ENCODE data around the gene SPATA1. TPM values are rescaled to one million over a fixed set of nuclear protein-coding genes. Genes with fewer than 3 reads are reported as not detected.

Gene SPATA1
- total RNA-seq, 2 donors from 2014 or later, result 0.14 to 3.6 TPM

DNA sequence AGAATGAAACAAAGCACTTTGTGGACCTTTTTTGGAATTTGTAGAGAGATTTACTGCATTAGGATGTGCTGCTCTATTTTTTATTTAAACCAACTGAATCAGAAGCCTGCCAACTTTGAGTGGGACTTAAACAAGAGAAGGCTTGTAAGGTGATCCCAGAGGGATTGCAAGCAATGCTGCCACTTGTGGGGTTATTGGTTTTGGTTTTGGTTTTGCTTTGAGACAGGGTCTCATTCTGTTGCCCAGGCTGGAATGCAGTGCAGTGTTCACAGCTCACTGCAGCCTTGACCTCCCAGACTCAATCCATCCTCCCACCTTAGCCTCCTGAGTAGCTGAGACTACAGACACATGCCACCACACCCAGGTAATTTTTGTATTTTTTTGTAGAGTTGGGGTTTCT is 32.4 kb downstream of the SPATA1 start:
- TF ChIP-seq, protein P1, sequence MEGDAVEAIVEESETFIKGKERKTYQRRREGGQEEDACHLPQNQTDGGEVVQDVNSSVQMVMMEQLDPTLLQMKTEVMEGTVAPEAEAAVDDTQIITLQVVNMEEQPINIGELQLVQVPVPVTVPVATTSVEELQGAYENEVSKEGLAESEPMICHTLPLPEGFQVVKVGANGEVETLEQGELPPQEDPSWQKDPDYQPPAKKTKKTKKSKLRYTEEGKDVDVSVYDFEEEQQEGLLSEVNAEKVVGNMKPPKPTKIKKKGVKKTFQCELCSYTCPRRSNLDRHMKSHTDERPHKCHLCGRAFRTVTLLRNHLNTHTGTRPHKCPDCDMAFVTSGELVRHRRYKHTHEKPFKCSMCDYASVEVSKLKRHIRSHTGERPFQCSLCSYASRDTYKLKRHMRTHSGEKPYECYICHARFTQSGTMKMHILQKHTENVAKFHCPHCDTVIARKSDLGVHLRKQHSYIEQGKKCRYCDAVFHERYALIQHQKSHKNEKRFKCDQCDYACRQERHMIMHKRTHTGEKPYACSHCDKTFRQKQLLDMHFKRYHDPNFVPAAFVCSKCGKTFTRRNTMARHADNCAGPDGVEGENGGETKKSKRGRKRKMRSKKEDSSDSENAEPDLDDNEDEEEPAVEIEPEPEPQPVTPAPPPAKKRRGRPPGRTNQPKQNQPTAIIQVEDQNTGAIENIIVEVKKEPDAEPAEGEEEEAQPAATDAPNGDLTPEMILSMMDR (IDR thresholded peaks at IDR 0.05), result no peak
- H3K4me1 ChIP-seq (ENCODE audit: control insufficient read depth in 1 of 2, low read depth in 2 of 2), result no peaks in the 10 kb centered on the region
- H3K36me3 ChIP-seq, result peaks cover 5% of the 10 kb centered on the region
- no peaks in the 10 kb centered on the region for H3K27me3 ChIP-seq (replicated peaks; ENCODE audit: insufficient read depth)
- H3K9me3 ChIP-seq, result no peaks in the 10 kb centered on the region
- DNase-seq (ENCODE audit: low spot score), result no peak
- H3K4me3 ChIP-seq, result no peak overlapping the region
- no peak for ATAC-seq (ENCODE audit: insufficient number of reproducible peaks, low FRiP score, low read depth)
- H3K27ac ChIP-seq, result no peak overlapping the region

DNA sequence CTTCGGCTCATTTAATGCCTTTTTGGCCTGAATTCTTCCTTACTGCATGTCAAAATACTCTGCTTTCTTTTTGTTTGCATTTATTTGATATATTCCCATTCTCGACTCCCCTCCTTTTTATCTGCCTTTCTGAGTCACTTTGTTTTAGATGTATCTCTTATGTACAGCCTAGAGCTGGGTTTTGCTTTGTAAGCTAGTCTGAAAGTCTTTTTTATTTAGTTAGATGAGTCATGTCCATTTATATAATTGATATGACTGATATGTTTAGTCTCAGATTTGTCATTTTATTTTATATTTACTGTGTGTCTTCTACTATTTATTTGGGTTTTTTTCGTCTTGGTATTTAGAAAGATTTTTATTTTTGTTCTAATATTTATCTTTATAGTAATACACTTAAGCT is 33.8 kb downstream of the SPATA1 start:
- no peak overlapping the region for H3K4me3 ChIP-seq
- no peak for ATAC-seq (ENCODE audit: insufficient number of reproducible peaks, low FRiP score, low read depth)
- no peak overlapping the region for H3K27ac ChIP-seq

DNA sequence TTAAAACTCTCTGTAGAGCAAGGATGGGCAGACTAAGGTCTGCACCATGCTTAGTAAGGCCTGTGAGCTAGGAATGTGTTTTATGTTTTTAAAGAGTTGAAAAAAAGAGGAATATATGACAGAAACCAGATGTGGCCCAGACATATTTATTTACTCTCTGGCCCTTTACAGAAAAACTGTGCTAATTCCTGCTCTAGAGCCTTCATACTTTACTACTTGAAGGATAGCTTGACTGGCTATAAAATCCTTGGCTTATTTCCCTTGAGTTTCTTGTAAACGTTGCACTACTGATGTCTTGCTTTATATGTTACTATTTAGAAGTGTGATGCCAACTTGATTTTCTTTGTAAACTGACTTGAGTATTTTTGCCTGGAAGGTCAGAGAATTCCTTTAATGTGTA is 34.6 kb downstream of the SPATA1 start:
- Histone ChIP-seq H3K9me3 (no peaks in the 10 kb centered on the region), H3K4me1 (ENCODE audit: control insufficient read depth in 1 of 2, low read depth in 2 of 2) (no peaks in the 10 kb centered on the region), H3K4me3 (no peak overlapping the region), H3K27me3 (replicated peaks; ENCODE audit: insufficient read depth) (no peaks in the 10 kb centered on the region), H3K36me3 (peaks cover 5% of the 10 kb centered on the region), H3K27ac (no peak overlapping the region)
- no peak for DNase-seq (ENCODE audit: low spot score)
- TF ChIP-seq, protein P1 (IDR thresholded peaks at IDR 0.05), result no peak
- ATAC-seq (ENCODE audit: insufficient number of reproducible peaks, low FRiP score, low read depth), result no peak

More for the DNA sequence above, 33.8 kb downstream of the SPATA1 start:
- Histone ChIP-seq H3K9me3 (no peaks in the 10 kb centered on the region), H3K4me1 (ENCODE audit: control insufficient read depth in 1 of 2, low read depth in 2 of 2) (no peaks in the 10 kb centered on the region), H3K36me3 (peaks cover 5% of the 10 kb centered on the region), H3K27me3 (replicated peaks; ENCODE audit: insufficient read depth) (no peaks in the 10 kb centered on the region)
- DNase-seq (ENCODE audit: low spot score), result no peak
- TF ChIP-seq, protein P1 (IDR thresholded peaks at IDR 0.05), result no peak

DNA sequence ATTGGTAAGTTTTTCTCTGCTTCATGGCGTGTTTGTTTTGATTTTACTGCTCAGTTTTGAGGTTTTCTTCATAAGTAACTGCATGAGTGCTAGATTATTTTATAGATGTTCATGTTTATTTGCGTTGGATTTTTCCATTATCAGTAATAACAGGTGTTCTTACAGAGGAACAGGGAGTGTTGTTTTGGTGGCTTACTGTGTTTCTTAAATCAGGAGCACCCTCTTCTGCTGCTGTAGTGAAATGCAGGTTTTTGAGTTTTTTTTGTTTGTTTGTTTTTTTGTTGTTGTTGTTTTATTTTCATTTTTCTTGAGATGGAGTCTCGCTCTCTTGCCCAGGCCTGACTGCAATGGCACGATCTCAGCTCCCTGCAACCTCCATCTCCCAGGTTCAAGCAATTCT is 35.5 kb downstream of the SPATA1 start:
- peaks cover 5% of the 10 kb centered on the region for H3K36me3 ChIP-seq
- H3K4me1 ChIP-seq (ENCODE audit: control insufficient read depth in 1 of 2, low read depth in 2 of 2), result no peaks in the 10 kb centered on the region
- H3K4me3 ChIP-seq, result no peak overlapping the region
- TF ChIP-seq, protein P1 (IDR thresholded peaks at IDR 0.05), result no peak
- DNase-seq (ENCODE audit: low spot score), result no peak
- no peaks in the 10 kb centered on the region for H3K27me3 ChIP-seq (replicated peaks; ENCODE audit: insufficient read depth)
- no peaks in the 10 kb centered on the region for H3K9me3 ChIP-seq
- H3K27ac ChIP-seq, result no peak overlapping the region
- ATAC-seq (ENCODE audit: insufficient number of reproducible peaks, low FRiP score, low read depth), result no peak

DNA sequence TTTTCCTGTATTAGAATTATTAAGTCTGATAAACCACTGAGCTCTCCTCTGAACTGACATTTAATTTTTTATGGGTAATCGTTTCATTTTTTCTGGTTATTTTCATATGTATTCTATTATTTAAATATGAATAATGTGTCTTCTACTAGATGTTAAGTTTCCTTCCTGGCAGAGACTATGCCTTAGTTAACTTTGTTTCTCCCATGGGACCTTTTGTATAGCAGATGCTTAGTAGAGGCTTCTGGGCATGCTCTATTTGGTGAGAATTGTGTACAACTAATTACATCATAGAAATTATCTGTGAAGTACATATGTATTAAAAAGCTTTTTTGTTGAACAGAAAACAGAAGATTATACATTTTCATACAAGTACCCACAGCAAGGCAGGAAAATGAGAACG is 44.6 kb downstream of the SPATA1 start:
- H3K4me1 ChIP-seq (ENCODE audit: control insufficient read depth in 1 of 2, low read depth in 2 of 2), result peaks cover 0 to 8% of the 10 kb centered on the region in 2 donors
- H3K27me3 ChIP-seq (replicated peaks; ENCODE audit: insufficient read depth), result no peaks in the 10 kb centered on the region
- ATAC-seq (ENCODE audit: insufficient number of reproducible peaks, low FRiP score, low read depth) (no peak), DNase-seq (ENCODE audit: low spot score) (no peak)
- no peak overlapping the region for H3K27ac ChIP-seq
- no peak overlapping the region for H3K4me3 ChIP-seq
- TF ChIP-seq, protein P1 (IDR thresholded peaks at IDR 0.05), result no peak
- no peaks in the 10 kb centered on the region for H3K36me3 ChIP-seq
- no peaks in the 10 kb centered on the region for H3K9me3 ChIP-seq

Measured in thoracic aorta (tissue), 2 donors.